IMR-90 (cell line): Measurements from ENCODE around the gene SNAP25. TPM values are rescaled to one million over a fixed set of nuclear protein-coding genes. Genes with fewer than 3 reads are reported as not detected.

Experiments used
- ATAC-seq: fragments of 200-7000 bp; cut with Tn5 transposase; 2 replicates; pipeline ENCODE4 v1.9.1; 2020; ENCODE audit warnings: low read depth, mild to moderate bottlenecking, moderate library complexity
- BruUV-seq: library from RNA; stranded (reverse); fragments of 400-500 nt; replicated peaks from 2 replicates; lab custom pipeline; 2021; lab: Mats Ljungman, UMichigan
- CTCF ChIA-PET: fragments of 300-600 bp; formaldehyde crosslinking; extraction: SDS; loops from one replicate; lab custom pipeline; 2021; ENCODE audit warnings: antibody characterized with exemption; lab: Yijun Ruan, JAX
- POLR2A ChIA-PET: fragments of 300-600 bp; sonication (Branson Sonifier 250); formaldehyde crosslinking; loops from one replicate; lab custom pipeline; 2022; ENCODE audit warnings: antibody characterized with exemption; ENCODE audit not compliant: unreplicated experiment; lab: Charles Lee
- DNase-seq: peaks from one replicate; pipeline ENCODE4 v3.0.0; 2013
- H2AFZ ChIP-seq: replicated peaks from 2 replicates; pipeline ENCODE3; 2013; ENCODE audit warnings: low read length, mild to moderate bottlenecking; ENCODE audit not compliant: poor library complexity
- H2AK5ac ChIP-seq: 2 replicates; pipeline ENCODE4 v1.6.1; 2013; ENCODE audit warnings: low read depth, low read length, inconsistent platforms
- H2AK9ac ChIP-seq: replicated peaks from 2 replicates; pipeline ENCODE3; 2013; ENCODE audit warnings: mild to moderate bottlenecking, low read depth, low read length, moderate library complexity; ENCODE audit not compliant: poor library complexity
- H2BK120ac ChIP-seq: 2 replicates; pipeline ENCODE4 v1.6.1; 2013; ENCODE audit warnings: low read depth, low read length, inconsistent platforms
- H2BK15ac ChIP-seq: 3 replicates; pipeline ENCODE4 v1.6.1; 2013; ENCODE audit warnings: low read depth, low read length, inconsistent platforms
- H2BK20ac ChIP-seq: 2 replicates; pipeline ENCODE4 v1.6.1; 2013; ENCODE audit warnings: low read depth, mild to moderate bottlenecking, inconsistent platforms, low read length, moderate library complexity
- H2BK5ac ChIP-seq: 2 replicates; pipeline ENCODE4 v1.6.1; 2013; ENCODE audit warnings: mild to moderate bottlenecking, low read depth, low read length, inconsistent platforms; ENCODE audit not compliant: poor library complexity, severe bottlenecking
- H3K14ac ChIP-seq: replicated peaks from 2 replicates; pipeline ENCODE4 v1.6.1; 2013; ENCODE audit warnings: low read depth, low read length, inconsistent platforms
- H3K18ac ChIP-seq: 2 replicates; pipeline ENCODE4 v1.6.1; 2013; ENCODE audit warnings: low read depth, low read length, control low read depth
- H3K23ac ChIP-seq: 2 replicates; pipeline ENCODE4 v1.6.1; 2013; ENCODE audit warnings: low read depth, low read length, inconsistent platforms
- H3K27ac ChIP-seq: 2 replicates; pipeline ENCODE4 v1.5.1; 2013; ENCODE audit warnings: mild to moderate bottlenecking, control low read depth, low read length; ENCODE audit not compliant: insufficient read depth
- H3K27me3 ChIP-seq: 2 replicates; pipeline ENCODE4 v1.6.1; 2013; ENCODE audit warnings: low read length; ENCODE audit not compliant: control insufficient read depth, insufficient read depth
- H3K36me3 ChIP-seq: 2 replicates; pipeline ENCODE4 v1.6.1; 2013; ENCODE audit warnings: low read length, mixed read lengths; ENCODE audit not compliant: control insufficient read depth, insufficient read depth
- H3K4ac ChIP-seq: 2 replicates; pipeline ENCODE4 v1.6.1; 2013; ENCODE audit warnings: low read depth, low read length, inconsistent platforms
- H3K4me1 ChIP-seq: 2 replicates; pipeline ENCODE4 v1.6.1; 2013; ENCODE audit warnings: low read length, mixed read lengths; ENCODE audit not compliant: control insufficient read depth, insufficient read depth
- H3K4me2 ChIP-seq: 2 replicates; pipeline ENCODE4 v1.6.1; 2013; ENCODE audit warnings: low read depth, mild to moderate bottlenecking, control low read depth, low read length, moderate library complexity
- H3K4me3 ChIP-seq: 2 replicates; pipeline ENCODE4 v1.5.1; 2013; ENCODE audit warnings: low read depth, mild to moderate bottlenecking, control low read depth, low read length, moderate library complexity; ENCODE audit not compliant: insufficient read depth
- H3K56ac ChIP-seq: 2 replicates; pipeline ENCODE4 v1.6.1; 2013; ENCODE audit warnings: low read length, inconsistent platforms; ENCODE audit not compliant: insufficient read depth; ENCODE audit errors: extremely low read depth
- H3K79me1 ChIP-seq, 2 experiments: 2 replicates each; pipeline ENCODE4 v1.6.1; 2013; ENCODE audit warnings: low read length in 2 of 2, inconsistent platforms in 1 of 2, low read depth in 1 of 2
- H3K9ac ChIP-seq: 2 replicates; pipeline ENCODE4 v1.6.1; 2013; ENCODE audit warnings: low read depth, low read length, control low read depth
- H3K9me1 ChIP-seq: 2 replicates; pipeline ENCODE4 v1.6.1; 2013; ENCODE audit warnings: low read length, inconsistent platforms; ENCODE audit not compliant: insufficient read depth
- H3K9me3 ChIP-seq: 2 replicates; pipeline ENCODE4 v1.6.1; 2013; ENCODE audit warnings: low read length; ENCODE audit not compliant: control insufficient read depth, insufficient read depth
- H4K20me1 ChIP-seq: 2 replicates; pipeline ENCODE4 v1.6.1; 2013; ENCODE audit warnings: low read length, inconsistent platforms; ENCODE audit not compliant: insufficient read depth
- H4K5ac ChIP-seq: 2 replicates; pipeline ENCODE4 v1.6.1; 2013; ENCODE audit warnings: mild to moderate bottlenecking, low read depth, low read length, control low read depth
- H4K8ac ChIP-seq, 2 experiments: 2 replicates each; pipeline ENCODE4 v1.6.1; 2013; ENCODE audit warnings: low read depth in 2 of 2, low read length in 2 of 2, control low read depth in 1 of 2, inconsistent platforms in 1 of 2
- H4K91ac ChIP-seq: 2 replicates; pipeline ENCODE4 v1.6.1; 2013; ENCODE audit warnings: low read depth, low read length, inconsistent platforms; ENCODE audit not compliant: insufficient read depth
- BHLHE40 ChIP-seq: fragments of 150-350 bp; IDR thresholded peaks from 2 replicates; pipeline ENCODE4 v1.6.1; 2016; ENCODE audit warnings: mild to moderate bottlenecking, low read depth, low read length
- CEBPB ChIP-seq: IDR thresholded peaks from 2 replicates; pipeline ENCODE4 v1.6.1; 2012; ENCODE audit warnings: low read depth, low read length, improper control_type of control experiment
- FOS ChIP-seq: fragments of 150-350 bp; IDR thresholded peaks from 2 replicates; pipeline ENCODE4 v1.6.1; 2016; ENCODE audit warnings: low read depth, low read length
- MAFK ChIP-seq: IDR thresholded peaks from 2 replicates; pipeline ENCODE4 v1.6.1; 2012; ENCODE audit warnings: low read depth, low read length, improper control_type of control experiment
- MXI1 ChIP-seq: IDR thresholded peaks from 2 replicates; pipeline ENCODE4 v1.6.1; 2012; ENCODE audit warnings: low read depth, mild to moderate bottlenecking, low read length, moderate library complexity, borderline replicate concordance
- NFE2L2 ChIP-seq: fragments of 150-350 bp; IDR thresholded peaks from 2 replicates; pipeline ENCODE4 v1.6.1; 2016; ENCODE audit warnings: low read depth, mild to moderate bottlenecking, low read length
- POLR2A ChIP-seq: IDR thresholded peaks from 2 replicates; pipeline ENCODE4 v1.6.1; 2012; ENCODE audit warnings: mild to moderate bottlenecking, low read depth, low read length
- RAD21 ChIP-seq: IDR thresholded peaks from 2 replicates; pipeline ENCODE4 v1.6.1; 2012; ENCODE audit warnings: low read length, improper control_type of control experiment
- RFX5 ChIP-seq: IDR thresholded peaks from 2 replicates; pipeline ENCODE4 v1.8.0; 2012; ENCODE audit warnings: low read depth, mild to moderate bottlenecking, low read length, moderate library complexity
- WGBS, 2 experiments: methylation state at CpG; one replicate each; pipeline versions ENCODE4 v1.1.5 to v1.1.7; 2013; ENCODE audit warnings: missing lambda C conversion rate in 2 of 2; ENCODE audit not compliant: insufficient read length in 1 of 2; ENCODE audit errors: extremely low coverage in 2 of 2; 5-methylcytosine and 5-hydroxymethylcytosine counted together
- dilution Hi-C: fragments of 300-500 bp; cut with HindIII; formaldehyde crosslinking; loops from one replicate; pipeline ENCODE4 v1.14.3; 2018; ENCODE audit warnings: low sequenced_read_pairs; ENCODE audit not compliant: unreplicated experiment
- in situ Hi-C: fragments of 300-500 bp; cut with MboI; formaldehyde crosslinking; loops from 3 replicates; pipeline ENCODE4 v1.14.3; 2019; ENCODE audit warnings: low sequenced_read_pairs, inconsistent platforms, mixed read lengths
- intact Hi-C: fragments of 100-400 bp; cut with micrococcal nuclease; formaldehyde crosslinking; loops from 2 replicates; pipeline ENCODE4 v1.10.0; 2022
- polyA plus RNA-seq, 3 experiments: library from polyadenylated mRNA; depleted of rRNA; stranded (reverse); fragments of >200 nt; gene quantifications; 2 replicates each; pipeline ENCODE4 v1.2.3, GENCODE V29; 2012; ENCODE audit warnings: low replicate concordance in 1 of 3
- total RNA-seq: library from RNA; depleted of rRNA; stranded (reverse); fragments of >200 nt; gene quantifications from 2 replicates; pipeline ENCODE4 v1.2.3, GENCODE V29; 2012
- TF ChIP-seq, protein P1 (sequence below): fragments of 150-350 bp; IDR thresholded peaks from 2 replicates; pipeline ENCODE4 v1.6.1; 2017; ENCODE audit warnings: mild to moderate bottlenecking, antibody characterized with exemption, low read length, low read depth
- TF ChIP-seq, protein P2 (sequence below): fragments of 150-350 bp; IDR thresholded peaks from 2 replicates; pipeline ENCODE4 v1.6.1; 2016; ENCODE audit warnings: low read depth, mild to moderate bottlenecking, low read length, moderate library complexity, borderline replicate concordance

SNAP25 gene
- total and polyA plus RNA-seq, 2 of the 4 experiments (the other 2 are of a cell fraction), result 1.1 to 2.8 TPM

DNA sequence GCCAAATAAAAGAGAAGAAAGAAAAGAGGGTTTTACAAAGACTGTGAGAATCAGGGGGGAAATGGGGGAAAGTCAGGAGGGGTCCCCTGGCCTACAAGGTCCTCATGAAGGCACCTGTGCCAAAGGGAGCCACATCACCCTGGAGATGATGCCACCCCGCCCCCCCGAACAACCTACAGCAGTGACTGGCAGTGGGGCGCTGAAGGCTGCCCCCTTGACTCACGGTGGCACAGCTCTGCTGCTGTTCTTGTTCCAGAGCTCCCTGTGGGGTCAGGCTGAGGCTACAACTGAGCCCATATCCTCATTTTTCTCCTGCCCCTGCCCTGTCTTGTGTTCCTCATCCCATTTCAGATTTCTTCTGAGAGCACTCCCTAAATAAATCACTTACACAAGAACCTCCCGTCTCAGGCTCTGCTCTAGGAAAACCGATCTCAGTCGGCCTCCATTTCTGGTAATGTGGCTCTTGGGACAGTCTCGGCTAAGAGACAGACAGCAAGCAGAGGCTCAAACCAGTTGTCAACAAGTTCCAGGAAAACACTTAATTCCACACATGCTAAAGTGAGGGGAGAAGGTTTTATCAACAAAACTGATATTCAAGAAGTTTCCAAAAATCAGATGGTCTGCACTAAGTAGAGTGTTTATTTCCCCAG is 105.7 kb downstream of the SNAP25 start:
- in situ Hi-C loops, result no loop called here
- CTCF ChIA-PET, result no interaction called here
- no peak overlapping the region for H2BK5ac ChIP-seq
- no peak overlapping the region for H3K27ac ChIP-seq
- H3K4me2 ChIP-seq, result no peak overlapping the region
- H3K23ac ChIP-seq, result no peak overlapping the region
- H3K18ac ChIP-seq, result no peak overlapping the region
- no peaks in the 10 kb centered on the region for H3K27me3 ChIP-seq
- no peak overlapping the region for H2AK5ac ChIP-seq
- no peak overlapping the region for H2AFZ ChIP-seq
- no peak overlapping the region for H3K56ac ChIP-seq
- H3K4me3 ChIP-seq, result no peak overlapping the region
- no peak overlapping the region for H3K14ac ChIP-seq
- H4K8ac ChIP-seq, result no peak overlapping the region
- H4K20me1 ChIP-seq, result no peaks in the 10 kb centered on the region
- no peak overlapping the region for H3K9ac ChIP-seq
- no peaks in the 10 kb centered on the region for H3K36me3 ChIP-seq
- H3K79me1 ChIP-seq, result no peaks in the 10 kb centered on the region
- no peak overlapping the region for H2AK9ac ChIP-seq
- 90% methylated on average over 3 of the region's 8 CpGs; no CpG with 5 or more reads in 1 of the 2 experiments for WGBS, 2 experiments
- no TSS peak for BruUV-seq
- intact Hi-C loops, result no loop called here
- no peak overlapping the region for H4K5ac ChIP-seq
- TF ChIP-seq FOS (no peak), RFX5 (no peak), NFE2L2 (no peak), MAFK (no peak), POLR2A (no peak), MXI1 (no peak), CEBPB (no peak), RAD21 (no peak), BHLHE40 (no peak)
- TF ChIP-seq, protein P1, sequence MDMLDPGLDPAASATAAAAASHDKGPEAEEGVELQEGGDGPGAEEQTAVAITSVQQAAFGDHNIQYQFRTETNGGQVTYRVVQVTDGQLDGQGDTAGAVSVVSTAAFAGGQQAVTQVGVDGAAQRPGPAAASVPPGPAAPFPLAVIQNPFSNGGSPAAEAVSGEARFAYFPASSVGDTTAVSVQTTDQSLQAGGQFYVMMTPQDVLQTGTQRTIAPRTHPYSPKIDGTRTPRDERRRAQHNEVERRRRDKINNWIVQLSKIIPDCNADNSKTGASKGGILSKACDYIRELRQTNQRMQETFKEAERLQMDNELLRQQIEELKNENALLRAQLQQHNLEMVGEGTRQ, result no peak
- TF ChIP-seq, protein P2, sequence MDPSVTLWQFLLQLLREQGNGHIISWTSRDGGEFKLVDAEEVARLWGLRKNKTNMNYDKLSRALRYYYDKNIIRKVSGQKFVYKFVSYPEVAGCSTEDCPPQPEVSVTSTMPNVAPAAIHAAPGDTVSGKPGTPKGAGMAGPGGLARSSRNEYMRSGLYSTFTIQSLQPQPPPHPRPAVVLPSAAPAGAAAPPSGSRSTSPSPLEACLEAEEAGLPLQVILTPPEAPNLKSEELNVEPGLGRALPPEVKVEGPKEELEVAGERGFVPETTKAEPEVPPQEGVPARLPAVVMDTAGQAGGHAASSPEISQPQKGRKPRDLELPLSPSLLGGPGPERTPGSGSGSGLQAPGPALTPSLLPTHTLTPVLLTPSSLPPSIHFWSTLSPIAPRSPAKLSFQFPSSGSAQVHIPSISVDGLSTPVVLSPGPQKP, result no peak
- H3K9me3 ChIP-seq, result no peaks in the 10 kb centered on the region
- peaks cover 2% of the 10 kb centered on the region; the same call in 1 of the 2 replicates for H3K4me1 ChIP-seq
- POLR2A ChIA-PET, result no interaction called here
- dilution Hi-C loops, result no loop called here
- ATAC-seq, result no peak
- H3K4ac ChIP-seq, result no peak overlapping the region
- H3K9me1 ChIP-seq, result no peaks in the 10 kb centered on the region
- H2BK20ac ChIP-seq, result no peak overlapping the region
- no peak overlapping the region for H2BK120ac ChIP-seq
- H4K91ac ChIP-seq, result no peak overlapping the region
- H2BK15ac ChIP-seq, result no peak overlapping the region; the same call in 2 of the 3 replicates
- DNase-seq, result no peak
